GM11168 (cell line): ENCODE measurements around the gene BCL2.

ENCODE experiments used
- in situ Hi-C: fragments of 300-500 bp; cut with MboI; formaldehyde crosslinking; loops from one replicate; pipeline ENCODE4 v1.12.0; 2022; ENCODE audit warnings: low sequenced_read_pairs; ENCODE audit not compliant: unreplicated experiment

Gene BCL2

DNA sequence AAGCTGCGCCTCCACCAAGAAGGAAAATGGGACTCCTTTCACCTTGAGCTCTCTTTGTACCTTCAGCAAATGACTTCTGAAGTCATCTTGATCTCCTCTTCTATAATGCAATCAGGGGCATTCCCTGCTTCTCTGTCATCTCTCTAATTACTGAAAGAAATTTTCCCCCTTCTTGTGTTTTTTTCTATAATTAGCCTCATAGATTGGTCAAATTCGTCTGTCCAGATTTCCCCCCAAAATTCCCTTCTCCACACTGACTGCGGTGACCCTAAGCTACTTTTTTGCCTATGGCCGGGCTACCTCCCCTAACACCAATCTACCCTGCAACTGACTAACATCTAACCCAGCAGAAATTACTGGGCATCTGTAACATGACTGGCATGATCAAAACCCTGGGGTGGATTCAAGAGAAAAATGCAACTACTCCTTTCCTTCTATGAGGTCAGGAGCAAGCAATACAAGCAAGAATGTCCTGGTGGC is 168.6 kb downstream of the BCL2 start:
- in situ Hi-C loops: no loop called here

DNA sequence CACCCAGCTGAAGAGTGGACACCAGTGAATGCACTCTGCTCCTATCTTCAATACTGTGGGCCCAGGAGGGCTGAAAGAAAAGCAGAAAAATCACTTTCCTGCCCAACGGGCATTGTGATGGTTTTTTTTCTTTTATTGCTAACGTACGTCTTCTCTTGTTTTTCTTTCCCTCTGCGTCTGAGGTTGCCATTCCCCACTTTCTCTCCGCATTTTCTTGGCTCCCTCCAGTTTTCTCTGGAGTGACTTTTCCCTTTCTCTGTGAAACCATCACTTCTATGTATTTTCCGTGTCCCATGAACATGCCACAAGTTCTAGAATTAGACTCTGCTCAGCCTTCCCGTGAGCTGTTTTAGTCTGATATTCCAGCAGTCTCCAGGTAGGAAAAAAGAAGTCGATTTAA is 169.2 kb downstream of the BCL2 start:
- in situ Hi-C loops: no loop called here

GRCh38 chr18:63149302-63149587 is 170.3 kb downstream of the BCL2 start:
- in situ Hi-C loops: loop anchor here (10.0 kb wide), 1 partner anchor 134 kb away; no protein-coding TSS in a partner anchor

DNA sequence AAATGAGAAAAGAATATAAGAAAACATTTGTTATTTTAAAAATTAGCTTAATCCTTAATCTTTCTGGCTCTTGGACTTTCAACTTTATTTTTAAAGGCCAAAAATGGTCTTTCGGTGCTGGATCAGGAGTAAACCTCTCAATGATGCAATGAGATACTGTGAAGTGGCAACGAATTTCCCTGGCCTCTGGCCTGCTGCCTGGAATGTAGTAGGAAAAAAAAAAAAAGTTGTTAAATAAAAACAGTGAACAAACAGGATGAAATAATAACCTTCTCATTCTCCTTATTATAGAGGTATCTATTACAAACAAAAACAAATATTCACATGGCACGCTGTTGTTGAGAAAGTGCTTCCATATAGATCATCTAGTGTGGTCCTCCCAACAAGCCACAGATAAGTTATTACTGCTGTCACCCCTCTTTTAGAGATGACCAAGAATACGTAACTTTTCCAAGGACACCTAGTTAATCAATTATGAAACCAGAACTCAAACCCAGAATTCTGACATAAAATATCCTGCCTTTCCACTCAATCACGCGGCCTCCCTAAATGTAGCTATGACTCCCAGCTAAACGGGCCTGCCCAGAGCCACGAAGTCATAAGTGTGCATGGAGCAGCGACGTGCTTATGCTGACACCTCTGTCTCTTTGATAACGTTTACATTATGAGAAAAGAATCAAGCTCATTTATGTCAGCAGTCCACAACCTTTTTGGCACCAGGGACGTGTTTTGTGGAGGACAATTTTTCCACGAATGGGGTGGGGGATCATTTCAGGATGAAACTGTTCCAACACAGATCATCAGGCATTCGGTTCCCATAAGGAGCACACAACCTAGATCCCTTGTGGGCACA is 170.9 kb downstream of the BCL2 start:
- in situ Hi-C loops: loop anchor here (10.0 kb wide), 1 partner anchor 134 kb away; no protein-coding TSS in a partner anchor

- in situ Hi-C loops: loop anchor here (10.0 kb wide), 1 partner anchor 133 kb away; no protein-coding TSS in a partner anchor
Observed at GRCh38 chr18:63147973-63148372, 171.6 kb downstream of the BCL2 start.

- in situ Hi-C loops: loop anchor here (10.0 kb wide), 1 partner anchor 132 kb away; no protein-coding TSS in a partner anchor
Observed at GRCh38 chr18:63146828-63147409, 172.7 kb downstream of the BCL2 start.

DNA sequence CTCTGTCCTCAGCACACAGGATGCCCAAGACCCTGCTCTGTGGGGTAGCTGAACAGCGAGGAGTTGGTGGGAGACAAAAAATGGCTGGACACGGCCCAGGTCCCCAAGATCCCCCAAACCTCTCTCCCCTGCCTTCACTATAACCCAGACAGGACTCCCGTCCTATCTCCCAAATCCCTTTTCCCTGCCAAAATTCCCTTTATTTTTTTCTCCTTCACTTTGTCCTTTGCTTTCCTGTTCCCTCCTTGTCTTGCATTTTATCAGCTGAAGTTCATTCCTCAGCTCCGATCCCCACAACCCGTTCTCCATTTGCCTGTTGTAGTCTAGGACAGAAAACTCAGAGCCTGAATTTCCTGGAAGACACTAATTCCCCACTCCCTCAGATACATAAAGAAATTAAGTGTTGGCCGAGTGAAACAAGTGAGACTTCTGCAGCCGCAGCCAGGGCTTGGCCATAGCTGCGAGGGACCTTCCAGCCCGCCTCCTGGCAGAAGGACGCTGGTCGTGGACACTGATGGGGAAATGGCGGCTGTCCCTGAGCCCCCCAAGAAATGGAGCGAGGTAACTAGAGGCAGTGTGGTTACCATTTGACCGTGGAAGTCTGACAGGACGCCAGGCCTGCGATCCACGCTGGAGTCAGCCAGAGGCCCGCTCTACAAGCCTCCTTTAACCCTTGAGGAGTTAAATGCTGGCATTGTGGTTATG is 173.6 kb downstream of the BCL2 start:
- in situ Hi-C loops: loop anchor here (10.0 kb wide), 1 partner anchor 131 kb away; no protein-coding TSS in a partner anchor

DNA sequence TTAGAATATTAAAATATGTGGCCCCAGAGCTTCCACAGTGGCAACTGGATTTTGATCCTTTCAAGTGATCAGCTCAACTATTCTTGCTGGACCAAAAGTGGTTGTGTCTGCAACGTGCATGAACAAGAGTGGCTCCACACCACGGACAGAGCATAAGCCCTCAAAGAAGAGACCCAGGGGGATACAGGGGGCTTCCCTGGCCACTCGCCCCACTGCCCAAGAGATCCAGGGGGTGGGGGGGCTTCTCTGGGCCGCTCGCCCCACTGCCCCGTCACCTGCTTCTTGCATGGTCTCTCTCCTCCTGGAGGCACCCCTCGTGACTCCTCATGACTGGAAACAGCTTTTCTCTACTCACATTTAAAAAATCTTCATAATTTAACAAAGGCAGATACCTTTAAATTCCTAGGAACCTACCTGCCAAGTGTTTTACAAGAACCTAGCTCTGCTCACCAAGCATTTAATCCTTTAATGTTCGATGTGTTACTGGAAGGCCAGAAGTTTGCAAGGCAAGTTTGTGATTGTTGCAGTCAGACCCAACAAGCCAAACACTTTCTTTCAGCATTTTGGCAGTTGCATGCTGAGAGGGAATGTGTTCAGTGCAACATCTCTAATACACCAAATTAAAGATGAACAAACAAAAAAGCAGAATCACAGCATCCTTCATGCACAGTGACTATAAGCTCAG is 174.3 kb downstream of the BCL2 start:
- in situ Hi-C loops: loop anchor here (10.0 kb wide), 1 partner anchor 131 kb away; no protein-coding TSS in a partner anchor

DNA sequence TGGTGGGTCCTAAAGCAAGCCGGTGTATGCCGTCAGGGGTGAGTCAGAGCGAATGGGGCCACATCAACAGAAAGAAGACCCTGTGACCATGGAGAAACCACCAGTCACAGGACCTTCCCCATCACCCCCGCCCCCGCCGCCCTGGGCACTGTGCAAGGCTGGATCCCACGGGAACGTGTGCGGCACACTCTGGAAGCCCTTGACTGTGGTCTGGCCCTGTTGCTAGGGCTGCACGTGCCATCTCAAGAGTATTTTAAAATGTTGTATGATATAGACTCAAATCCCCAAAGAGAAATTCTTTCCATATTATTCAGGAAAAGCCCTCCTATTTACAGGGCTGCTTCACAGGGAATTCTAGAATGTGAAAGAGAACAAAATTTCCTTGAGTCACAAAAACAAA is 174.8 kb downstream of the BCL2 start:
- in situ Hi-C loops: loop anchor here (10.0 kb wide), 1 partner anchor 130 kb away; no protein-coding TSS in a partner anchor

GRCh38 chr18:63143330-63143771 is 176.2 kb downstream of the BCL2 start:
- in situ Hi-C loops: loop anchor here (10.0 kb wide), 1 partner anchor 129 kb away; no protein-coding TSS in a partner anchor

DNA sequence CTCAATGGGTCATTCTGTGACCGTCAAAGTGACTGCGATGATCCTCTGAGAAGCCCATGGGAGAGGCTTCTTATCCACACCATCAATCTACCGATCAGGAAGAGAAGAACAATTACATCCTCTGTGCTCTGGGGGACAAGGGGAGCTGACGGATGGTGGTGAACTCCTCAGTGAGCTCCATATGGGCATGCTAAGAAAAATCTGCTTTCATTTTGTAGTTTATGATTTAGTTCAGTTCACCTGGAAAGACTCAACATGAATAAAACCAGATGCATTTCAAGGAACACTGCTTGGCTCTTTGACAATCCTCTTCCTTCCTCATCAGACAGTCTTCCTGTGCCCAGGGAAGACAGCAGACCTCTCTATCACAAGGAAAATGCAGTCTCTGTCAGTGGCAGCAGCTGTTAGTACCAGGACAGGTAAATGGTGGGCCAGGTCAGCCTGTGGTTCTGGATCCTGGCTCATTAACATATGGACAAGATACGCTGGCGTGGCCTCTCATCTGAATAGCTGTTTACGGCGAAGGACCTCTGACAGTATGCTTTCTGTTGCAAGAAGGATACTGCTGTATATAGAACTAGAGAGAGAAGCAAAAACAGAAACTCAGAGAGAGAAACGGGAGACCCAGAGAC is 176.9 kb downstream of the BCL2 start:
- in situ Hi-C loops: loop anchor here (10.0 kb wide), 1 partner anchor 128 kb away; no protein-coding TSS in a partner anchor

DNA sequence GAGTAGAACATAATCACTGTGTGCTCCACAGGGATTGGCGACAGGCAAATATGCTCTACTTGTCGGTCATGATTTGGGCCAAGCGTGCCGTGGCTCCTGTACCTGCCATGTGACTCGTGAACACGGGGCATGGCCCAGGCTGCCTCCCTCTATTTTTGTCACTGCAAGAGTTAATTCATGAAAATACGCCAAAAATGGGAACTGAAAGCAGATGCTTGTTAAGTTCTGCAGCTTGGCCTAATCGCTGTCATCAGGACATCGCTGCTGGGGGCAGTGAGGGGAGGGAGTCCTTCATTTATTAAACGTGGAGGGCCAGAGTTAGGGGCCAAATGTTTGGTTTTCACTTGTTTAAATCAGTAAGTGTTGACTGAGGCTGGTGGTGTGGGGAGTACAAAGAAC is 177.8 kb downstream of the BCL2 start:
- in situ Hi-C loops: loop anchor here (10.0 kb wide), 1 partner anchor 127 kb away; no protein-coding TSS in a partner anchor

GRCh38 chr18:63140997-63141777 is 178.4 kb downstream of the BCL2 start:
- in situ Hi-C loops: loop anchor here (10.0 kb wide), 1 partner anchor 126 kb away; no protein-coding TSS in a partner anchor

- in situ Hi-C loops: loop anchor here (10.0 kb wide), 1 partner anchor 125 kb away; no protein-coding TSS in a partner anchor
Observed at GRCh38 chr18:63140038-63140450, 179.5 kb downstream of the BCL2 start.

GRCh38 chr18:63138436-63139340 is 180.9 kb downstream of the BCL2 start:
- in situ Hi-C loops: loop anchor here (5.0 kb wide), 1 partner anchor 179 kb away; the partner anchor contains the start of gene BCL2

DNA sequence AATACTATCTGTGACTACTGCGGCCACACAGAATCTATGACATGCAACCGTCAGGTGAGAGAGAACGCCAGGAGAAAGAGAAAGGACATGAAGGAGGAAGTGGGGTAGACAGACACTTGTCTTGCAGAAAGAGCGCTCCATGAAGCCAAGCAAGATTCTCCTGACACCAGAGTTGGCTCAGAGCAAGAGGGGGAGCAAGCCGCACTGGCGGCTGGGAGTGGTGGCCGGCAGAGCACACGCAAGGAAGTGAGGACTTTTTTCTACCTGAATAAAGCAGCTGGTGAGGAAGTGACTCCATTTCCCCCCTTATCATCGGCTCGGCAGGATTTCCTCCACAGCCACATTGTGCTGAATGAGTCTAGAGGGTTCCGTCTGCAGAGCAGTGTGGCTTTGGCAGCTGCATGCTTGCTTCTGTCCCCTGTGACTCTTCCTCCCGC is 181.6 kb downstream of the BCL2 start:
- in situ Hi-C loops: loop anchor here (5.0 kb wide), 1 partner anchor 179 kb away; the partner anchor contains the start of gene BCL2

DNA sequence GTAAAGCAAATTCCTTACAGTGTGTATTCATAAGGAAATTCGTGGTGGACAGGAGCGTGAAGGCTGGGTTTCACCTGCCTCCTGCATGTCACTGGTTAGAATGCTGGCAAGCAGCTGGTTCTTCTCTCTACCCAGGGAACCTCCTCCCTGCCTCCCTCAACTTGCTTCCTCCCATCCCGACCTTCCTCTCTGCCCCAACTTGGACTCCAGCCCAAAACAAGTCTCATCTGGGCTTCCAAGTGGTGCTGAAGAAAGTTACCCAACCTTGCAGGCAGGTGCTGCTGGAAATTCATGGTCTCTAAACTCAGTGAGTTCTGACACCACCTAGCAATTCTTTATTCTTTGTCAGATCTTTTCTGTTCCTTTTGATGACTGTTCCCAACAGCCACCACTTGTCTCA is 184.5 kb downstream of the BCL2 start:
- in situ Hi-C loops: loop anchor here (5.0 kb wide), 1 partner anchor 182 kb away; the partner anchor contains the start of gene BCL2
